Smooth muscle cell (in vitro differentiated cells): Measurements from ENCODE around the gene TSPAN6. TPM values are rescaled to one million over a fixed set of nuclear protein-coding genes. Genes with fewer than 3 reads are reported as not detected.

Source experiments
- DNase-seq: peaks from one replicate; lab custom pipeline; 2025; ENCODE audit not compliant: unreplicated experiment; lab: John Stamatoyannopoulos, UW
- H2AFZ ChIP-seq: fragments of 200-600 bp; sonication (generic); 2 replicates; pipeline ENCODE4 v1.6.0; 2016; ENCODE audit warnings: antibody characterized with exemption, low read depth, mild to moderate bottlenecking
- H3F3A ChIP-seq: fragments of 200-600 bp; sonication (generic); 2 replicates; pipeline ENCODE4 v1.6.0; 2017; ENCODE audit warnings: antibody characterized with exemption, low read depth
- H3K27ac ChIP-seq: fragments of 200-600 bp; sonication (generic); 2 replicates; pipeline ENCODE4 v1.5.1; 2016; ENCODE audit warnings: low read depth, mild to moderate bottlenecking
- H3K27me3 ChIP-seq: fragments of 200-600 bp; sonication (generic); 2 replicates; pipeline ENCODE4 v1.6.1; 2016; ENCODE audit warnings: low read depth, mild to moderate bottlenecking
- H3K36me3 ChIP-seq: fragments of 200-600 bp; sonication (generic); 2 replicates; pipeline ENCODE4 v1.5.1; 2016; ENCODE audit warnings: low read depth
- H3K4me1 ChIP-seq: fragments of 200-600 bp; sonication (generic); 2 replicates; pipeline ENCODE4 v1.5.1; 2016; ENCODE audit warnings: low read depth
- H3K4me2 ChIP-seq: fragments of 200-600 bp; sonication (generic); 2 replicates; pipeline ENCODE4 v1.6.0; 2016; ENCODE audit warnings: mild to moderate bottlenecking
- H3K4me3 ChIP-seq: fragments of 200-600 bp; sonication (generic); 2 replicates; pipeline ENCODE4 v1.5.1; 2016; ENCODE audit warnings: mild to moderate bottlenecking
- H3K79me2 ChIP-seq: fragments of 200-600 bp; sonication (generic); 2 replicates; pipeline ENCODE4 v1.6.0; 2016; ENCODE audit warnings: low read depth, mild to moderate bottlenecking
- H3K9ac ChIP-seq: fragments of 200-600 bp; sonication (generic); 2 replicates; pipeline ENCODE4 v1.6.0; 2016; ENCODE audit warnings: low read depth
- H3K9me3 ChIP-seq: fragments of 200-600 bp; sonication (generic); replicated peaks from 2 replicates; pipeline ENCODE4 v1.5.1; 2016; ENCODE audit warnings: low read depth
- H4K20me1 ChIP-seq: fragments of 200-600 bp; sonication (generic); 2 replicates; pipeline ENCODE4 v1.6.0; 2016; ENCODE audit warnings: low read depth
- WGBS: methylation state at CpG from one replicate; pipeline ENCODE4 v1.1.7; 2016; ENCODE audit warnings: low lambda C conversion rate; 5-methylcytosine and 5-hydroxymethylcytosine counted together
- polyA plus RNA-seq: library from polyadenylated mRNA; unstranded; fragments of >200 nt; fragmentation: Nextera tagmentation; extraction: Ambion mirVana; gene quantifications from 2 replicates; pipeline ENCODE4 v1.2.1, GENCODE V29; 2016
- total RNA-seq: library from RNA; depleted of rRNA; stranded (reverse); fragments of >200 nt; gene quantifications from 2 replicates; pipeline ENCODE4 v1.2.3, GENCODE V29; 2014
- TF ChIP-seq, protein P1 (sequence below): fragments of 200-600 bp; sonication (generic); IDR thresholded peaks from 2 replicates; pipeline ENCODE4 v1.5.1; 2017; ENCODE audit warnings: borderline replicate concordance, mild to moderate bottlenecking, antibody characterized with exemption; ENCODE audit not compliant: insufficient read depth, poor library complexity, severe bottlenecking

TSPAN6 gene
- total and polyA plus RNA-seq, 2 experiments from 2014 or later: 78.6 to 86.4 TPM

DNA sequence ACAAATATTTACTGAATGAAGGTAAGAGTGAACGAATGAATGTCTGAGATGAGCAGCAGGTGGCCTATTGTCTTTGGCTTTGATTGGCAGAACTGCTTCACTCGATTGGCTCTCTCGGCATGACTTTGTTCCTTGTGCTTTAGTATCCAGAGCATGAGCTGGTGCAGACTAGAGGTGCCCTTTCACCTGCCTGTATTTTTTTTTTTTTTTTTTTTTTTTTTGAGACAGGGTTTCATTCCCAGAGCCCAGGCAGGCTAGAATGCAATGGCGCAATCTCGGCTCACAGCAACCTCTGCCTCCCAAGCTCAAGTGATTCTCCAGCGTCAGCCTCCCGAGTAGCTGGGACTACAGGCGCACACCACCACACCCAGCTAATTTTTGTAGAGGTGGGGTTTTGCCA is 46.3 kb upstream of the TSPAN6 start:
- WGBS: 90% methylated on average over 8 of the region's 8 CpGs
- TF ChIP-seq, protein P1, sequence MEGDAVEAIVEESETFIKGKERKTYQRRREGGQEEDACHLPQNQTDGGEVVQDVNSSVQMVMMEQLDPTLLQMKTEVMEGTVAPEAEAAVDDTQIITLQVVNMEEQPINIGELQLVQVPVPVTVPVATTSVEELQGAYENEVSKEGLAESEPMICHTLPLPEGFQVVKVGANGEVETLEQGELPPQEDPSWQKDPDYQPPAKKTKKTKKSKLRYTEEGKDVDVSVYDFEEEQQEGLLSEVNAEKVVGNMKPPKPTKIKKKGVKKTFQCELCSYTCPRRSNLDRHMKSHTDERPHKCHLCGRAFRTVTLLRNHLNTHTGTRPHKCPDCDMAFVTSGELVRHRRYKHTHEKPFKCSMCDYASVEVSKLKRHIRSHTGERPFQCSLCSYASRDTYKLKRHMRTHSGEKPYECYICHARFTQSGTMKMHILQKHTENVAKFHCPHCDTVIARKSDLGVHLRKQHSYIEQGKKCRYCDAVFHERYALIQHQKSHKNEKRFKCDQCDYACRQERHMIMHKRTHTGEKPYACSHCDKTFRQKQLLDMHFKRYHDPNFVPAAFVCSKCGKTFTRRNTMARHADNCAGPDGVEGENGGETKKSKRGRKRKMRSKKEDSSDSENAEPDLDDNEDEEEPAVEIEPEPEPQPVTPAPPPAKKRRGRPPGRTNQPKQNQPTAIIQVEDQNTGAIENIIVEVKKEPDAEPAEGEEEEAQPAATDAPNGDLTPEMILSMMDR: no peak
- H3K4me1 ChIP-seq: no peaks in the 10 kb centered on the region

DNA sequence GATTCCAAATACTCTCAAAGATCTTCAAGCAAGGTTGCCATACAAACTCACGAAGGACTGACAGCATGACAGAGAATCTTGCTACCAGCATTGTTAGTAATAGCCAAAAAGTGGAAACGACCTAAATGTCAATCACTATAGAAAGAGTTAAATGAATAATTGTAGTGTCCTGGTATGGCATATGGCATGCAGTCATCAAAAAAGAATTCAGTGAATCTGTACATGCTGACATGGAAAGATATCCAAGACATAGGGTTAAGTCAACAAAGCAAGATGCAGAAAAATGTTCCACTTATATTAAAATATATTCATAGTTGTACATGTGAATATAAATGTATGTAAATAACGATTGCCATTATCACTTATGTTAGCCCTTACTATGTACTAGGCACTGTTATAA is 45.0 kb upstream of the TSPAN6 start:
- DNase-seq: no peak
- H3K4me2 ChIP-seq: no peak overlapping the region
- H3K36me3 ChIP-seq: no peaks in the 10 kb centered on the region
- H3K4me1 ChIP-seq: no peaks in the 10 kb centered on the region
- H3K27me3 ChIP-seq: no peaks in the 10 kb centered on the region
- TF ChIP-seq, protein P1: no peak
- 63% methylated on average over 3 of the region's 3 CpGs for WGBS
- H3K9ac ChIP-seq: no peak overlapping the region
- no peak overlapping the region for H3K4me3 ChIP-seq
- H4K20me1 ChIP-seq: no peaks in the 10 kb centered on the region
- H2AFZ ChIP-seq: no peak overlapping the region
- no peaks in the 10 kb centered on the region for H3F3A ChIP-seq
- no peak overlapping the region for H3K27ac ChIP-seq
- no peaks in the 10 kb centered on the region for H3K9me3 ChIP-seq
- H3K79me2 ChIP-seq: no peaks in the 10 kb centered on the region

More for the DNA sequence above, 46.3 kb upstream of the TSPAN6 start:
- no peak overlapping the region for H3K27ac ChIP-seq
- H3K4me3 ChIP-seq: no peak overlapping the region
- H3K9me3 ChIP-seq: no peaks in the 10 kb centered on the region
- H3K79me2 ChIP-seq: no peaks in the 10 kb centered on the region
- no peak overlapping the region for H3K4me2 ChIP-seq
- DNase-seq: no peak
- no peaks in the 10 kb centered on the region for H3K36me3 ChIP-seq
- no peaks in the 10 kb centered on the region for H4K20me1 ChIP-seq
- H3F3A ChIP-seq: no peaks in the 10 kb centered on the region
- no peaks in the 10 kb centered on the region for H3K27me3 ChIP-seq
- H2AFZ ChIP-seq: no peak overlapping the region
- H3K9ac ChIP-seq: no peak overlapping the region

DNA sequence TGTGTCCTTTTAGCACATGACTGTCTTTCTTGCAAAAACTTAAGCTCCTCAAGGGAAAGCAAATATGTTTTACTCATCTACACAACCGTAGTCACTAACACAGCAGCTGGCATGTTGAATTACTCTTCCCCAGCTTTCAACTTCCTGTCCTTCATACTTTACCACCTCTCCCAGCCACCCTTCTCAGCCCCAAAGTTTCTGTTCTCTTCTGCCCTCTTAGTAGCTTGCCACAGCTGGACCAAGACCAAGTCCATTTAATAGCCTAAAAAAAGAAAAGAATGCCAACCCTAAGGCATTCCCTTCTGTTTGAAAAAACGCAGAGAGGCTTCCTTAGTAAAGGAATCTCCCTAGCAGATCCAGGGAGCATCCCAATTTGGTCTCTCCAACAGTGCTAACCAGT is 44.1 kb upstream of the TSPAN6 start:
- Histone ChIP-seq H3K4me3 (no peak overlapping the region), H4K20me1 (no peaks in the 10 kb centered on the region), H3K79me2 (no peaks in the 10 kb centered on the region), H2AFZ (no peak overlapping the region), H3K27me3 (no peaks in the 10 kb centered on the region), H3K9me3 (no peaks in the 10 kb centered on the region), H3K9ac (no peak overlapping the region), H3K27ac (no peak overlapping the region), H3K36me3 (no peaks in the 10 kb centered on the region), H3K4me1 (no peaks in the 10 kb centered on the region), H3K4me2 (no peak overlapping the region), H3F3A (no peaks in the 10 kb centered on the region)
- TF ChIP-seq, protein P1: no peak
- DNase-seq: no peak
- 42% methylated on average over 2 of the region's 2 CpGs for WGBS

DNA sequence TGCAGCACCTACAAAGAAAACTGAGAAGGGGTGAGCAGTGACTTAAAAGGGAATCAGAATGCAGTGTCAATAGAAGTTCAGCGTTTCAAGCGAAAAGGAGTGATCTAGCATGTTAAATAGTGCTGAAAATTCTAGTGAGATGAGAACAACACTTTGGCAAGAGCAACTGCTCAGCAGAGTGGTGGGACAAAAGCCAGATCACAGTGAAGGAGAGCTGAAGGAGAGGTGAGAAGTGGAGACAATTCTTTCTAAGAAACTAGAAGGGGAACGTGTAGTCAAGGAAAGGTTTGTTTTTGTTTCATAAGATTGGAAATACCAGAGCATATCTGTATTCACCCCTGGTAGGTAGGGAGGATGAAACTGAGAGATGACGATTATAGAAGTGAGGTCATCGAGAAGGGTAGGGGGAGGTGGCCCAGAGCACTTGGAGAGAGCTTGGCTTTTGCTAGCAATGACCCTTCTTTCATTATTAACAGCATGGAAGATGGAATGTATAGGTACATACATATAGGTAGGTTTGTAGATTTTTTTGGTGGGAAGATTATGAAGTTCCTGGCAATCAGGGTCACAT is 41.1 kb upstream of the TSPAN6 start:
- WGBS: 71% methylated on average over 5 of the region's 5 CpGs
- H4K20me1 ChIP-seq: no peaks in the 10 kb centered on the region
- no peaks in the 10 kb centered on the region for H3F3A ChIP-seq
- no peaks in the 10 kb centered on the region for H3K4me1 ChIP-seq
- TF ChIP-seq, protein P1: no peak
- H3K4me2 ChIP-seq: no peak overlapping the region
- H3K9me3 ChIP-seq: no peaks in the 10 kb centered on the region
- no peak for DNase-seq
- no peak overlapping the region for H3K9ac ChIP-seq
- no peaks in the 10 kb centered on the region for H3K36me3 ChIP-seq
- no peak overlapping the region for H3K4me3 ChIP-seq
- no peaks in the 10 kb centered on the region for H3K79me2 ChIP-seq
- no peak overlapping the region for H3K27ac ChIP-seq
- H3K27me3 ChIP-seq: no peaks in the 10 kb centered on the region
- H2AFZ ChIP-seq: no peak overlapping the region
